Epithelial cell of esophagus (primary cell): ENCODE measurements around the gene KRTAP4-6.
"Not testable (repeated sequence)": the region's sequence is repeated elsewhere in the genome, so short reads cannot be mapped to it uniquely, and the experiment has no call there.

Experiments
- DNase-seq: peaks from one replicate; pipeline ENCODE4 v3.0.0; 2010; ENCODE audit warnings: low read depth
- H3K4me3 ChIP-seq: 2 replicates; pipeline ENCODE4 v1.5.1; 2011; ENCODE audit warnings: mild to moderate bottlenecking, low read length, control low read depth
- CTCF ChIP-seq: IDR thresholded peaks from 2 replicates; pipeline ENCODE4 v1.5.1; 2011; ENCODE audit warnings: low read depth, mild to moderate bottlenecking, low read length, control low read depth, inconsistent platforms; ENCODE audit not compliant: insufficient read depth; ENCODE audit errors: missing control alignments

Gene KRTAP4-6

GRCh38 chr17:41111151-41111885 lies 29.0 kb downstream of the KRTAP4-6 start:
- H3K4me3 ChIP-seq: no peak overlapping the region
- no peak for TF ChIP-seq CTCF
- DNase-seq: no peak

GRCh38 chr17:41108728-41109386 lies 31.5 kb downstream of the KRTAP4-6 start:
- DNase-seq, H3K4me3 ChIP-seq: not testable (repeated sequence)

DNA sequence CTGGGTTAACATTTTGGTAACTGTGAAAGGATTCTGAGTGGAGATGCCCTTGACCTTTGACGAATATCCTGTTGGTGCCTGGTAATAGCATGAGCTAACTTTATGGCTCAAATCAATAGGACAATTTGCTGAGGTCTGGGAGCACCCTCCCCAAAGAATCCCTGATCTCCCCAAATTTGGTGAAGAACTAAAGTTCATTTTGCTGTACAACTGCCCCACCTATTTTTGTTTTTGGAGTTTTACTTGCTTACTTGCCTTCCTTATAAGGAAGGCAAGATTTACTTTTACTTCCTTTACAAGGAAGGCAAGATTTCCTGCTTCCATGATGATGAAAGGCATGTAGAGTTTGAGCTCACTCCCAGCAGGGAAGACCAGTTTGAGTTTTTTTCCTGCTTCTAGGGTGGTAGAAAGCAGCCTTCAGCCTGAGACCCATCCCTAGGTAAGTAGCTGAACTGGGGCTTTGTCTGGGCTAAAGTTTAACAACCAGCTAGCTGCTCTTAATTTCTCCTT lies 32.3 kb downstream of the KRTAP4-6 start:
- no peak overlapping the region for H3K4me3 ChIP-seq
- TF ChIP-seq CTCF: no peak
- no peak for DNase-seq

- not testable (repeated sequence) for DNase-seq, H3K4me3 ChIP-seq
Measured at GRCh38 chr17:41105347-41105746, 35.0 kb downstream of the KRTAP4-6 start, which contains the start of gene KRTAP4-9. Gene KRTAP4-9 (plus strand): TSS chr17:41105389. CDS start chr17:41105389, 0 bp downstream.

- not testable (repeated sequence) for H3K4me3 ChIP-seq
- peak; percentile 65 for DNase-seq
Measured at GRCh38 chr17:41104386-41105038, 35.8 kb downstream of the KRTAP4-6 start.

DNA sequence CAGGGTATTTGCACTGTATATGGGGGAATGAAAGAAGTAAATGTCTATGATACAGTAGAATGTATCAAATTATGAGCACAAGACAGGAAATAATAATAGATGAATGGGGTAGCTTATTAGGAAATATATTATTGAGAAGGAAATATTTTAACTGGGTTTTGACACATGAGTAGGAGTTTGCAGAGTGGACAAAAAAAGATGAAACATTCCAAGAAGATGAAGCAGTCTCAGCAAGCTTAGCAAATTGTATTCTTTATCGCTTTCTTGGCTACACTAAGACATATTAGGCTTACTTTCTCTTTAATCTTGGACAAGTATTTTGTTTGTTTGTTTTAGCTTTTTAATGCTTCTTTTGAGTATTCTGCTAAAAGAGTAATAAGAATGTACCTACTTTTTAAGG lies 36.4 kb downstream of the KRTAP4-6 start:
- no peak for DNase-seq
- H3K4me3 ChIP-seq: no peak overlapping the region
- TF ChIP-seq CTCF: no peak

DNA sequence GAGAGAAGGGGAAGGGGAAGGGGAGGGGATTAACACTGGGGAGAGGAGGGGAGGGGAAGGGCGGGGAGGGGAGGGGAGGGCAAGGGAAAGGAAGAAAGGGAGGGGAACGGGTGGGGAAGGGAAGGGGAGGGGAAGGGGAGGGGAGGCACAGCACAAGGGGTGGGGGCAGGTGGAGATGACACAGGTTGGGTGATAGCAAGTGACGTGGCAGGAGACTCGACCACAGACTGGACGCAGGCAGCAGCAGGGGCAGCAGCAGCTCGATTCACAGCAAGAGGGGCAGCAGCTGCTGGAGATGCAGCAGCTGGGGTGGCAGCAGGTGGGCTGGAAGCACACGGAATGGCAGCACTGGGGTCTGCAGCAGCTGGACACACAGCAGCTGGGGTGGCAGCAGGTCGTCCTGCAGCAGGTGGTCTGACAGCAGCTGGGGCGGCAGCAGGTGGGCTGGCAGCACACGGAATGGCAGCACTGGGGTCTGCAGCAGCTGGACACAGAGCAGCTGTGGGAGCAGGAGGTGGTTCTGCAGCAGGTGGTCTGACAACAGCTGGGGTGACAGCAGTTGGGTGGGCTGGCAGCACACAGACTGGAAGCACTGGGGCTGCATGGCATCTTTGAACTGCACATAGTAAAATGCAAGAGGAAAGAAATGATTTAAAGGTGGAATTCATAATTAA lies 38.6 kb downstream of the KRTAP4-6 start, which contains the start of gene KRTAP4-16:
KRTAP4-16 (minus strand) TSS at position 624 of the 674 bp plus-strand sequence; CDS start at position 624, 0 bp downstream.
- H3K4me3 ChIP-seq: no peak within 1 kb of the TSS
- no peak for TF ChIP-seq CTCF
- DNase-seq: no peak

- peak; percentile 91 for DNase-seq
- not testable (repeated sequence) for H3K4me3 ChIP-seq
Measured at GRCh38 chr17:41099682-41100480, 40.5 kb downstream of the KRTAP4-6 start.
